Esophagus muscularis mucosa (tissue), 4 donors: ENCODE data around the gene CMTM2. TPM values are rescaled to one million over a fixed set of nuclear protein-coding genes. Genes with fewer than 3 reads are reported as not detected.

ENCODE experiments used
- DNase-seq: peaks from one replicate; pipeline ENCODE4 v3.0.0-alpha.2; 2017; ENCODE audit errors: extremely low spot score
- H3K27ac ChIP-seq, 4 donors: fragments of 200-600 bp; sonication (generic); replicated peaks in 1 of 4; 1 replicate in 3 of 4; 2 replicates in 1 of 4; pipeline ENCODE4 v1.5.1; 2016 to 2019; ENCODE audit warnings: mild to moderate bottlenecking in 1 of 4
- H3K27me3 ChIP-seq, 4 donors: fragments of 200-600 bp; sonication (generic); one replicate each; pipeline versions ENCODE4 v1.5.1 to v1.6.0; 2016 to 2019
- H3K36me3 ChIP-seq, 4 donors: fragments of 200-600 bp; sonication (generic); one replicate each; pipeline ENCODE4 v1.5.1; 2016 to 2019
- H3K4me1 ChIP-seq, 4 donors: fragments of 200-600 bp; sonication (generic); one replicate each; pipeline ENCODE4 v1.5.1; 2016 to 2019
- H3K4me3 ChIP-seq, 4 donors: fragments of 200-600 bp; sonication (generic); 1 replicate in 2 of 4; 2 replicates in 2 of 4; pipeline ENCODE4 v1.5.1; 2016 to 2019; ENCODE audit warnings: mild to moderate bottlenecking in 4 of 4, moderate library complexity in 1 of 4
- H3K9me3 ChIP-seq, 4 donors: fragments of 200-600 bp; sonication (generic); 1 replicate in 3 of 4; 2 replicates in 1 of 4; pipeline ENCODE4 v1.5.1; 2016 to 2019
- CTCF ChIP-seq, 3 experiments: fragments of 200-600 bp in 2 of 3; fragments of 450-650 bp in 1 of 3; sonication (generic) in 2 of 3; IDR thresholded peaks; one replicate each; pipeline ENCODE4 v1.5.1; 2017 to 2019; ENCODE audit warnings: antibody characterized with exemption in 3 of 3, mild to moderate bottlenecking in 2 of 3, moderate library complexity in 1 of 3
- EP300 ChIP-seq: sonication (generic); formaldehyde crosslinking; IDR thresholded peaks from one replicate; pipeline ENCODE4 v1.6.1; 2017; ENCODE audit warnings: antibody characterized with exemption
- POLR2A ChIP-seq: fragments of 450-650 bp; IDR thresholded peaks from one replicate; pipeline ENCODE4 v1.6.1; 2017; ENCODE audit warnings: antibody characterized with exemption, moderate library complexity, mild to moderate bottlenecking, low read depth
- POLR2AphosphoS5 ChIP-seq, 2 donors: sonication (generic); formaldehyde crosslinking; IDR thresholded peaks; one replicate each; pipeline ENCODE4 v1.6.1; 2017; ENCODE audit warnings: antibody characterized with exemption in 2 of 2
- WGBS: methylation state at CpG from one replicate; pipeline ENCODE4 v1.1.5; 2018; 5-methylcytosine and 5-hydroxymethylcytosine counted together
- intact Hi-C: fragments of 100-400 bp; cut with DNase I; formaldehyde crosslinking; loops from one replicate; pipeline ENCODE4 v1.15.1; 2023
- total RNA-seq, 4 donors: library from RNA; depleted of rRNA; stranded (reverse); fragments of >200 nt; gene quantifications; one replicate each; pipeline versions ENCODE4 v1.1.0 to v1.2.1, GENCODE V29; 2016

The CMTM2 gene
- total RNA-seq, 4 donors from 2014 or later = 1.8 TPM; not detected in 3

GRCh38 chr16:66587881-66588600 lies 8.8 kb downstream of the CMTM2 start:
- H3K36me3 ChIP-seq = no peaks in the 10 kb centered on the region
- H3K4me3 ChIP-seq = peak overlapping the region in 1 of 4 donors; percentile 18
- no peaks in the 10 kb centered on the region for H3K27me3 ChIP-seq
- WGBS = 66% methylated on average over 7 of the region's 7 CpGs
- H3K4me1 ChIP-seq = peaks cover 0 to 4% (median 0%) of the 10 kb centered on the region in 4 donors
- no peak overlapping the region for H3K27ac ChIP-seq
- TF ChIP-seq POLR2A = no peak
- no peak for TF ChIP-seq POLR2AphosphoS5 (IDR thresholded peaks at IDR 0.05)
- no peak for TF ChIP-seq CTCF (IDR thresholded peaks at IDR 0.05)
- no peak for TF ChIP-seq EP300
- no peak for DNase-seq
- intact Hi-C loops = loop anchor here (5.0 kb wide), 1 partner anchor 106 kb away; no protein-coding TSS in a partner anchor
- no peaks in the 10 kb centered on the region for H3K9me3 ChIP-seq

- Histone ChIP-seq H3K4me1 (peaks cover 0 to 4% (median 0%) of the 10 kb centered on the region in 4 donors), H3K27me3 (no peaks in the 10 kb centered on the region), H3K9me3 (peaks cover 0 to 3% (median 0%) of the 10 kb centered on the region in 4 donors), H3K36me3 (no peaks in the 10 kb centered on the region), H3K4me3 (no peak overlapping the region), H3K27ac (no peak overlapping the region)
- no peak for DNase-seq
- intact Hi-C loops = loop anchor here (5.0 kb wide), 1 partner anchor 107 kb away; no protein-coding TSS in a partner anchor
- TF ChIP-seq EP300 (no peak), CTCF (IDR thresholded peaks at IDR 0.05) (peak; percentile 30 to 51 (median 38))
- 77% methylated on average over 5 of the region's 8 CpGs for WGBS
Measured at GRCh38 chr16:66588981-66589713, 9.9 kb downstream of the CMTM2 start.

DNA sequence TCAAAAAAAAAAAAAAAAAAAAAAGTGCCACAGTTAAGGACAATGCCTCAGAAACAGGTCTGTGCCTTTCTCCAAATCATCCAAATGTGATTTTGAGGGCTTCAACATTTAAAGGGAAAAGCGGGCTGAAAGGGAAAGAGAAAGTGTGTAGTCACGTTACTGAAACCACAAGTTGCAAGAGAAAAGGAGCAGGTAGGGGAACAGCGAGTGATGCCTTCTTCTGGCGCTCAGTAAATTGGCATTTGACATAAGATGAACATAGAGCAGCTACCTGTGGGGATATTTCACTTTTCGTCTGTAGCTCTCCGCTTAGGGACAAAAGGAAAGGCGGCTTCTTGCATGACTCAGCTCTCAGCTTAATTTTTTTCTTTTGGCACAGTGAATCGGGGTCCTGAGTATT lies 11.1 kb downstream of the CMTM2 start:
- no peak for DNase-seq
- WGBS = 80% methylated on average over 8 of the region's 8 CpGs
- intact Hi-C loops = no loop called here
- Histone ChIP-seq H3K9me3 (peaks cover 0 to 4% (median 0%) of the 10 kb centered on the region in 4 donors), H3K27me3 (no peaks in the 10 kb centered on the region), H3K4me3 (no peak overlapping the region), H3K36me3 (no peaks in the 10 kb centered on the region), H3K27ac (no peak overlapping the region), H3K4me1 (peaks cover 0 to 4% (median 0%) of the 10 kb centered on the region in 4 donors)
- TF ChIP-seq POLR2A (no peak), CTCF (IDR thresholded peaks at IDR 0.05) (no peak), EP300 (no peak), POLR2AphosphoS5 (IDR thresholded peaks at IDR 0.05) (no peak)

- intact Hi-C loops = no loop called here
- no peaks in the 10 kb centered on the region for H3K27me3 ChIP-seq
- WGBS = 96% methylated on average over 4 of the region's 4 CpGs
- DNase-seq = no peak
- H3K36me3 ChIP-seq = no peaks in the 10 kb centered on the region
- H3K9me3 ChIP-seq = peaks cover 0 to 4% (median 0%) of the 10 kb centered on the region in 4 donors
- H3K27ac ChIP-seq = no peak overlapping the region
- H3K4me1 ChIP-seq = no peaks in the 10 kb centered on the region
- H3K4me3 ChIP-seq = no peak overlapping the region
- TF ChIP-seq EP300 (no peak), CTCF (IDR thresholded peaks at IDR 0.05) (no peak), POLR2AphosphoS5 (IDR thresholded peaks at IDR 0.05) (no peak), POLR2A (no peak)
Measured at GRCh38 chr16:66591018-66591417, 11.8 kb downstream of the CMTM2 start.
